ENCODE data around the gene RPS15A. TPM values are rescaled to one million over a fixed set of nuclear protein-coding genes. Genes with fewer than 3 reads are reported as not detected.

The RPS15A gene
- total and polyA plus RNA-seq, 2 donors from 2014 or later (not counting 2 experiments from before 2014, with no cell fraction given): 1,845 to 2,818 TPM

Other genes with a start within 250 kb of the RPS15A start
- 152 and 155 TPM in 2 replicates for gene NOMO2, start 228.2 kb downstream of the RPS15A start, total RNA-seq
- 133 and 134 TPM in 2 replicates for gene NOMO2, start 228.2 kb downstream of the RPS15A start, polyA plus RNA-seq
- 120 and 149 TPM in 2 replicates for gene ARL6IP1, start 11.2 kb upstream of the RPS15A start, total RNA-seq
- 56.6 and 80.2 TPM in 2 replicates for gene ARL6IP1, start 11.2 kb upstream of the RPS15A start, polyA plus RNA-seq
- gene SMG1, start 136.1 kb upstream of the RPS15A start, total RNA-seq: 34.5 and 37.9 TPM in 2 replicates
- 2.9 and 3.2 TPM in 2 replicates for gene SMG1, start 136.1 kb upstream of the RPS15A start, polyA plus RNA-seq
- 2.6 and 2.9 TPM in 2 replicates for gene TMC7, start 193.6 kb upstream of the RPS15A start, total RNA-seq
- gene TMC7, start 193.6 kb upstream of the RPS15A start, polyA plus RNA-seq: 1.2 and 1.4 TPM in 2 replicates